H9 (cell line): Measurements from ENCODE around the gene GALR1. TPM values are rescaled to one million over a fixed set of nuclear protein-coding genes. Genes with fewer than 3 reads are reported as not detected.

ENCODE experiments used
- DNase-seq: peaks from one replicate; pipeline ENCODE4 v3.0.0-alpha.2; 2017
- H2AFZ ChIP-seq: one replicate; pipeline ENCODE4 v1.6.1; 2013; ENCODE audit warnings: mild to moderate bottlenecking, low read length, control low read depth, moderate library complexity
- H2AK5ac ChIP-seq: 2 replicates; pipeline ENCODE4 v1.6.1; 2013; ENCODE audit warnings: low read length, control low read depth, mixed read lengths; ENCODE audit not compliant: insufficient read length
- H2BK120ac ChIP-seq: one replicate; pipeline ENCODE4 v1.6.1; 2013; ENCODE audit warnings: low read depth, mild to moderate bottlenecking, low read length, control low read depth, inconsistent platforms; ENCODE audit not compliant: poor library complexity, severe bottlenecking
- H2BK12ac ChIP-seq: 2 replicates; pipeline ENCODE4 v1.6.1; 2013; ENCODE audit warnings: low read length, control low read depth, mixed read lengths, low read depth; ENCODE audit not compliant: insufficient read length
- H2BK15ac ChIP-seq: 2 replicates; pipeline ENCODE4 v1.6.1; 2013; ENCODE audit warnings: low read depth, low read length, control low read depth
- H2BK20ac ChIP-seq: one replicate; pipeline ENCODE4 v1.6.1; 2013; ENCODE audit warnings: low read depth, mild to moderate bottlenecking, low read length, control low read depth, inconsistent platforms; ENCODE audit not compliant: poor library complexity, severe bottlenecking
- H2BK5ac ChIP-seq: 2 replicates; pipeline ENCODE4 v1.6.1; 2013; ENCODE audit warnings: low read length, control low read depth, mixed read lengths; ENCODE audit not compliant: insufficient read length
- H3K14ac ChIP-seq: 2 replicates; pipeline ENCODE4 v1.6.1; 2013; ENCODE audit warnings: low read length, control low read depth; ENCODE audit not compliant: insufficient read depth
- H3K18ac ChIP-seq: 2 replicates; pipeline ENCODE4 v1.6.1; 2013; ENCODE audit warnings: low read depth, mild to moderate bottlenecking, mixed read lengths, low read length, control low read depth; ENCODE audit not compliant: insufficient read length
- H3K23ac ChIP-seq: 2 replicates; pipeline ENCODE4 v1.6.1; 2013; ENCODE audit warnings: low read length, control low read depth, mixed read lengths, low read depth; ENCODE audit not compliant: insufficient read length
- H3K23me2 ChIP-seq: 2 replicates; pipeline ENCODE4 v1.6.1; 2013; ENCODE audit warnings: low read depth, mild to moderate bottlenecking, mixed read lengths, low read length, control low read depth; ENCODE audit not compliant: insufficient read length, poor library complexity, severe bottlenecking
- H3K27ac ChIP-seq: 2 replicates; pipeline ENCODE4 v1.5.1; 2013; ENCODE audit warnings: low read length, control low read depth, mixed read lengths, low read depth; ENCODE audit not compliant: insufficient read length
- H3K27me3 ChIP-seq: 2 replicates; pipeline ENCODE4 v1.6.1; 2013; ENCODE audit warnings: low read length, control low read depth, inconsistent platforms; ENCODE audit not compliant: insufficient read depth
- H3K4ac ChIP-seq: 2 replicates; pipeline ENCODE4 v1.6.1; 2013; ENCODE audit warnings: low read depth, mild to moderate bottlenecking, control low read depth, inconsistent platforms, low read length, moderate library complexity
- H3K4me1 ChIP-seq: 2 replicates; pipeline ENCODE4 v1.6.1; 2013; ENCODE audit warnings: low read length, control low read depth, inconsistent platforms; ENCODE audit not compliant: insufficient read depth
- H3K4me2 ChIP-seq: 2 replicates; pipeline ENCODE4 v1.6.1; 2013; ENCODE audit warnings: low read length, control low read depth, mixed read lengths; ENCODE audit not compliant: insufficient read length, insufficient read depth
- H3K56ac ChIP-seq: 2 replicates; pipeline ENCODE4 v1.6.1; 2013; ENCODE audit warnings: low read depth, mild to moderate bottlenecking, mixed read lengths, low read length, control low read depth; ENCODE audit not compliant: insufficient read length
- H3K79me1 ChIP-seq: 2 replicates; pipeline ENCODE4 v1.6.1; 2013; ENCODE audit warnings: low read depth, mild to moderate bottlenecking, moderate library complexity, low read length, control low read depth, inconsistent platforms; ENCODE audit not compliant: insufficient read depth, poor library complexity, severe bottlenecking
- H3K79me2 ChIP-seq: 2 replicates; pipeline ENCODE4 v1.6.1; 2013; ENCODE audit warnings: low read length, control low read depth, inconsistent platforms; ENCODE audit not compliant: insufficient read depth
- H3K9ac ChIP-seq: 2 replicates; pipeline ENCODE4 v1.6.1; 2013; ENCODE audit warnings: low read length, control low read depth, mixed read lengths; ENCODE audit not compliant: insufficient read length; ENCODE audit errors: extremely low read depth
- H3K9me3 ChIP-seq: one replicate; pipeline ENCODE4 v1.6.1; 2013; ENCODE audit warnings: low read depth, low read length, inconsistent platforms; ENCODE audit not compliant: control insufficient read depth
- H3T11ph ChIP-seq: one replicate; pipeline ENCODE4 v1.6.1; 2013; ENCODE audit warnings: mild to moderate bottlenecking, low read length, control low read depth, inconsistent platforms
- H4K20me1 ChIP-seq: one replicate; pipeline ENCODE4 v1.6.1; 2013; ENCODE audit not compliant: control insufficient read depth, insufficient read length, insufficient read depth
- H4K5ac ChIP-seq: 2 replicates; pipeline ENCODE4 v1.6.1; 2013; ENCODE audit warnings: low read depth, mild to moderate bottlenecking, mixed read lengths, low read length, control low read depth; ENCODE audit not compliant: insufficient read length
- H4K8ac ChIP-seq: replicated peaks from 2 replicates; pipeline ENCODE4 v1.6.1; 2013; ENCODE audit warnings: low read length, control low read depth, mixed read lengths, low read depth; ENCODE audit not compliant: insufficient read length
- H4K91ac ChIP-seq: 2 replicates; pipeline ENCODE4 v1.6.1; 2013; ENCODE audit warnings: low read depth, mild to moderate bottlenecking, moderate library complexity, mixed read lengths, low read length, control low read depth; ENCODE audit not compliant: insufficient read length
- H3K27ac Mint-ChIP-seq, 3 experiments: 2 replicates in 2 of 3; 3 replicates in 1 of 3; pipeline ENCODE4 v1.8.0; 2020 to 2021; ENCODE audit warnings: mixed read lengths in 3 of 3, mild to moderate bottlenecking in 1 of 3, moderate library complexity in 1 of 3
- H3K27me3 Mint-ChIP-seq: 2 replicates; pipeline ENCODE4 v1.8.0; 2021; ENCODE audit warnings: low read depth, mild to moderate bottlenecking, moderate library complexity, mixed read lengths
- H3K36me3 Mint-ChIP-seq, 3 experiments: 2 replicates in 2 of 3; 3 replicates in 1 of 3; pipeline ENCODE4 v1.8.0; 2020 to 2021; ENCODE audit warnings: low read depth in 3 of 3, mixed read lengths in 3 of 3; ENCODE audit not compliant: insufficient read depth in 1 of 3
- H3K4me1 Mint-ChIP-seq, 2 experiments: 2 replicates each; pipeline ENCODE4 v1.8.0; 2020; ENCODE audit warnings: mixed read lengths in 2 of 2
- H3K4me3 Mint-ChIP-seq, 2 experiments: 2 replicates in 1 of 2; 3 replicates in 1 of 2; pipeline ENCODE4 v1.8.0; 2020 to 2021; ENCODE audit warnings: mild to moderate bottlenecking in 2 of 2, mixed read lengths in 2 of 2, moderate library complexity in 1 of 2
- H3K9me3 Mint-ChIP-seq, 2 experiments: 2 replicates in 1 of 2; 3 replicates in 1 of 2; pipeline ENCODE4 v1.8.0; 2020; ENCODE audit warnings: mild to moderate bottlenecking in 2 of 2, mixed read lengths in 2 of 2, moderate library complexity in 1 of 2
- whole genome bisulfite sequencing: extraction: QIAGEN DNeasy Blood & Tissue Kit; methylation state at CpG from one replicate; pipeline ENCODE4 v1.1.7; 2013; ENCODE audit warnings: missing lambda C conversion rate, low lambda C conversion rate, mixed read lengths; ENCODE audit not compliant: insufficient read length; ENCODE audit errors: extremely low coverage; 5-methylcytosine and 5-hydroxymethylcytosine counted together
- total RNA-seq: library from RNA; stranded (reverse); gene quantifications from 2 replicates; pipeline ENCODE4 v1.2.1, GENCODE V29; 2021
- TF ChIP-seq, protein P1 (sequence below): fragments of 200-600 bp; sonication (generic); conservative IDR thresholded peaks from 3 replicates; pipeline ENCODE4 v1.8.0; 2021; ENCODE audit warnings: antibody characterized with exemption, mild to moderate bottlenecking

Gene GALR1
- total RNA-seq, 1 experiment from 2014 or later = 0.07 TPM

DNA sequence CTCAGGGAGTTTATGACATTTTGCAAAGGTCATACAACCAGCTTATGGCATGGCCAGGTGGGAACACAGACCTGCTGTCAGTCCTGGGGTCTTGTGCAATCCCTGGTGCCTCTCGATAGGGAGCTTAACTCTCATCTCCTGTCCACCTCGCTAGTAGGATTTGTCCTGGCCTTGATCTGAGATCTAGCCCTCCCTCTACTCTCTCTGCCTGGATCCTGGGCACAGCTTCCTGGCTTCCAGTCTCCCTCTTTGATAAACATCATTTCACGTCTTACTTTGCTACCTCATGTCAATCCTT lies 13.8 kb downstream of the GALR1 start:
- H3K4me3 Mint-ChIP-seq = no peak overlapping the region
- H3K9me3 Mint-ChIP-seq = peaks cover 15 to 17% of the 10 kb centered on the region in 2 experiments
- no peak overlapping the region for H2AK5ac ChIP-seq
- no peak overlapping the region for H2BK120ac ChIP-seq
- no peak overlapping the region for H4K8ac ChIP-seq
- H3K9me3 ChIP-seq = no peaks in the 10 kb centered on the region
- no peaks in the 10 kb centered on the region for H3K27me3 ChIP-seq
- no peak overlapping the region for H3K4me2 ChIP-seq
- no peak overlapping the region for H3K14ac ChIP-seq
- H3K23me2 ChIP-seq = peaks cover 7% of the 10 kb centered on the region
- no peak overlapping the region for H2BK5ac ChIP-seq
- no peak overlapping the region for H3K56ac ChIP-seq
- H3T11ph ChIP-seq = no peak overlapping the region
- no peak overlapping the region for H4K91ac ChIP-seq
- no peak overlapping the region for H3K23ac ChIP-seq
- no peak overlapping the region for H4K5ac ChIP-seq
- peaks cover 2% of the 10 kb centered on the region for H4K20me1 ChIP-seq
- WGBS = no CpG with 5 or more reads among the region's 3 CpGs
- H3K27ac ChIP-seq = no peak overlapping the region
- peaks cover 5 to 10% (median 6%) of the 10 kb centered on the region in 3 experiments; a peak in 6 of 7 replicates for H3K36me3 Mint-ChIP-seq
- no peak overlapping the region for H2BK12ac ChIP-seq
- H2AFZ ChIP-seq = no peak overlapping the region
- no peak overlapping the region for H2BK20ac ChIP-seq
- peaks cover 10% of the 10 kb centered on the region for H3K27me3 Mint-ChIP-seq
- H3K27ac Mint-ChIP-seq = no peak overlapping the region
- no peaks in the 10 kb centered on the region for H3K4me1 ChIP-seq
- H3K4me1 Mint-ChIP-seq = no peaks in the 10 kb centered on the region
- no peak for DNase-seq
- TF ChIP-seq, protein P1, sequence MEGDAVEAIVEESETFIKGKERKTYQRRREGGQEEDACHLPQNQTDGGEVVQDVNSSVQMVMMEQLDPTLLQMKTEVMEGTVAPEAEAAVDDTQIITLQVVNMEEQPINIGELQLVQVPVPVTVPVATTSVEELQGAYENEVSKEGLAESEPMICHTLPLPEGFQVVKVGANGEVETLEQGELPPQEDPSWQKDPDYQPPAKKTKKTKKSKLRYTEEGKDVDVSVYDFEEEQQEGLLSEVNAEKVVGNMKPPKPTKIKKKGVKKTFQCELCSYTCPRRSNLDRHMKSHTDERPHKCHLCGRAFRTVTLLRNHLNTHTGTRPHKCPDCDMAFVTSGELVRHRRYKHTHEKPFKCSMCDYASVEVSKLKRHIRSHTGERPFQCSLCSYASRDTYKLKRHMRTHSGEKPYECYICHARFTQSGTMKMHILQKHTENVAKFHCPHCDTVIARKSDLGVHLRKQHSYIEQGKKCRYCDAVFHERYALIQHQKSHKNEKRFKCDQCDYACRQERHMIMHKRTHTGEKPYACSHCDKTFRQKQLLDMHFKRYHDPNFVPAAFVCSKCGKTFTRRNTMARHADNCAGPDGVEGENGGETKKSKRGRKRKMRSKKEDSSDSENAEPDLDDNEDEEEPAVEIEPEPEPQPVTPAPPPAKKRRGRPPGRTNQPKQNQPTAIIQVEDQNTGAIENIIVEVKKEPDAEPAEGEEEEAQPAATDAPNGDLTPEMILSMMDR = no peak
- H3K79me1 ChIP-seq = no peaks in the 10 kb centered on the region
- H3K9ac ChIP-seq = no peak overlapping the region
- no peak overlapping the region for H3K4ac ChIP-seq
- H3K79me2 ChIP-seq = peaks cover 2% of the 10 kb centered on the region; the same call in 1 of the 2 replicates
- H3K18ac ChIP-seq = no peak overlapping the region
- no peak overlapping the region for H2BK15ac ChIP-seq
